Keratinocyte (primary cell): ENCODE data around the gene KAT6B. TPM values are rescaled to one million over a fixed set of nuclear protein-coding genes. Genes with fewer than 3 reads are reported as not detected.

ENCODE experiments used
- DNase-seq: peaks from one replicate; pipeline ENCODE4 v3.0.0-alpha.2; 2011; ENCODE audit warnings: low read depth, missing footprints, low spot score
- FAIRE-seq: peaks from 2 replicates; lab custom pipeline; 2011; peaks lifted over from hg19 to GRCh38; lab: Jason Lieb, UNC
- H2AFZ ChIP-seq: 2 replicates; pipeline ENCODE4 v1.6.0; 2012; ENCODE audit warnings: low read length, control low read depth, inconsistent platforms; ENCODE audit not compliant: control insufficient read depth
- H3K27ac ChIP-seq: 2 replicates; pipeline ENCODE4 v1.5.1; 2011; ENCODE audit warnings: low read length; ENCODE audit not compliant: control insufficient read depth, insufficient read depth
- H3K27me3 ChIP-seq: 3 replicates; pipeline ENCODE4 v1.6.0; 2011; ENCODE audit warnings: low read length; ENCODE audit not compliant: control insufficient read depth, insufficient read depth; ENCODE audit errors: extremely low read depth
- H3K36me3 ChIP-seq, 2 experiments: 2 replicates in 1 of 2; 3 replicates in 1 of 2; pipeline ENCODE4 v1.5.1; 2011; ENCODE audit warnings: low read length in 2 of 2, mild to moderate bottlenecking in 1 of 2; ENCODE audit not compliant: control insufficient read depth in 2 of 2, insufficient read depth in 2 of 2; ENCODE audit errors: extremely low read depth in 1 of 2
- H3K4me1 ChIP-seq: 3 replicates; pipeline ENCODE4 v1.5.1; 2011; ENCODE audit warnings: low read length; ENCODE audit not compliant: control insufficient read depth, insufficient read depth; ENCODE audit errors: extremely low read depth
- H3K4me2 ChIP-seq: 3 replicates; pipeline ENCODE4 v1.6.0; 2011; ENCODE audit warnings: low read depth, low read length; ENCODE audit not compliant: control insufficient read depth, insufficient read depth; ENCODE audit errors: extremely low read depth
- H3K4me3 ChIP-seq, 3 experiments: fragments of 200-600 bp in 1 of 3; sonication (generic) in 1 of 3; 2 replicates in 2 of 3; 3 replicates in 1 of 3; pipeline ENCODE4 v1.5.1; 2011 to 2016; ENCODE audit warnings: low read length in 3 of 3, mild to moderate bottlenecking in 3 of 3, control low read depth in 2 of 3, inconsistent platforms in 1 of 3, low read depth in 1 of 3, mixed read lengths in 1 of 3, mixed run types in 1 of 3, moderate library complexity in 1 of 3; ENCODE audit not compliant: control insufficient read depth in 2 of 3, insufficient read depth in 2 of 3; ENCODE audit errors: extremely low read depth in 1 of 3
- H3K79me2 ChIP-seq: 2 replicates; pipeline ENCODE4 v1.6.0; 2012; ENCODE audit warnings: low read length; ENCODE audit not compliant: control insufficient read depth, insufficient read depth
- H3K9ac ChIP-seq: 3 replicates; pipeline ENCODE4 v1.6.0; 2011; ENCODE audit warnings: low read length; ENCODE audit not compliant: control insufficient read depth, insufficient read depth; ENCODE audit errors: extremely low read depth
- H3K9me1 ChIP-seq: 3 replicates; pipeline ENCODE4 v1.6.0; 2011; ENCODE audit warnings: low read length; ENCODE audit not compliant: control insufficient read depth, insufficient read depth; ENCODE audit errors: extremely low read depth
- H3K9me3 ChIP-seq: 2 replicates; pipeline ENCODE4 v1.5.1; 2012; ENCODE audit warnings: low read depth, low read length; ENCODE audit not compliant: control insufficient read depth
- H4K20me1 ChIP-seq: 3 replicates; pipeline ENCODE4 v1.6.0; 2011; ENCODE audit warnings: low read length; ENCODE audit not compliant: control insufficient read depth, insufficient read depth; ENCODE audit errors: extremely low read depth
- CTCF ChIP-seq, 3 experiments: IDR thresholded peaks in 1 of 3; conservative IDR thresholded peaks in 1 of 3; optimal IDR thresholded peaks in 1 of 3; 2 replicates in 2 of 3; 3 replicates in 1 of 3; pipeline versions ENCODE3 to v1.5.1; 2011; ENCODE audit warnings: low read length in 3 of 3, mild to moderate bottlenecking in 3 of 3, moderate library complexity in 2 of 3, control low read depth in 1 of 3, inconsistent platforms in 1 of 3; ENCODE audit not compliant: insufficient read depth in 2 of 3; ENCODE audit errors: extremely low read depth in 1 of 3
- EZH2 ChIP-seq: IDR thresholded peaks from one replicate; pipeline ENCODE4 v1.6.1; 2012; ENCODE audit warnings: inconsistent platforms, mild to moderate bottlenecking, low read length, moderate library complexity
- dilution Hi-C: fragments of 300-500 bp; cut with MboI; formaldehyde crosslinking; loops from one replicate; pipeline ENCODE4 v1.7.0; 2020; ENCODE audit warnings: low sequenced_read_pairs; ENCODE audit not compliant: extremely low pct_ligation_motif_present
- polyA plus RNA-seq, 5 experiments: library from polyadenylated mRNA; depleted of rRNA in 3 of 5; stranded (reverse) in 3 of 5; stranded (forward) in 1 of 5; unstranded in 1 of 5; fragments of >200 nt; gene quantifications; 1 replicate in 1 of 5; 2 replicates in 3 of 5; 3 replicates in 1 of 5; pipeline versions ENCODE4 v1.2.1 to v1.2.3, GENCODE V29; 2011 to 2012; ENCODE audit warnings: missing spikeins in 2 of 5, low read depth in 1 of 5, low replicate concordance in 1 of 5

The KAT6B gene
- polyA plus RNA-seq, 1 donor (not counting 4 experiments of a cell fraction or from before 2014, with no cell fraction given), result 2.9 TPM

GRCh38 chr10:75014516-75015230, 188.3 kb downstream of the KAT6B start:
- Histone ChIP-seq H3K36me3 (no peaks in the 10 kb centered on the region), H3K9me3 (no peaks in the 10 kb centered on the region), H3K27ac (no peak overlapping the region), H3K4me1 (no peaks in the 10 kb centered on the region), H3K79me2 (no peaks in the 10 kb centered on the region), H3K27me3 (no peaks in the 10 kb centered on the region), H2AFZ (no peak overlapping the region), H3K4me2 (no peak overlapping the region), H4K20me1 (no peaks in the 10 kb centered on the region), H3K4me3 (no peak overlapping the region), H3K9me1 (no peaks in the 10 kb centered on the region), H3K9ac (no peak overlapping the region)
- DNase-seq (no peak), FAIRE-seq (no peak)
- dilution Hi-C loops, result no loop called here
- TF ChIP-seq EZH2, result no peak
- TF ChIP-seq CTCF (optimal IDR thresholded peaks at IDR 0.05 in 1 of 3, IDR thresholded peaks at IDR 0.05 in 1 of 3, conservative IDR thresholded peaks at IDR 0.05 in 1 of 3; ENCODE audit: extremely low read depth in 1 of 3, insufficient read depth in 2 of 3, low read length in 3 of 3), result no peak

GRCh38 chr10:75015442-75015841, 189.0 kb downstream of the KAT6B start:
- TF ChIP-seq CTCF (optimal IDR thresholded peaks at IDR 0.05 in 1 of 3, IDR thresholded peaks at IDR 0.05 in 1 of 3, conservative IDR thresholded peaks at IDR 0.05 in 1 of 3; ENCODE audit: extremely low read depth in 1 of 3, insufficient read depth in 2 of 3, low read length in 3 of 3) (no peak), EZH2 (no peak)
- dilution Hi-C loops, result no loop called here
- H3K9me3 ChIP-seq, result no peaks in the 10 kb centered on the region
- H3K4me2 ChIP-seq, result no peak overlapping the region
- no peaks in the 10 kb centered on the region for H3K4me1 ChIP-seq
- FAIRE-seq, result no peak
- H3K36me3 ChIP-seq, result peaks cover 0 to under 1% of the 10 kb centered on the region in 2 experiments
- H3K9ac ChIP-seq, result no peak overlapping the region
- H4K20me1 ChIP-seq, result no peaks in the 10 kb centered on the region
- H3K79me2 ChIP-seq, result no peaks in the 10 kb centered on the region
- no peak overlapping the region for H3K27ac ChIP-seq
- H3K4me3 ChIP-seq, result no peak overlapping the region
- H3K27me3 ChIP-seq, result no peaks in the 10 kb centered on the region
- H2AFZ ChIP-seq, result no peak overlapping the region
- no peak for DNase-seq
- H3K9me1 ChIP-seq, result no peaks in the 10 kb centered on the region
